D721Med (cell line): ENCODE data around the gene WDR89.

Experiments used
- DNase-seq: peaks from one replicate; pipeline ENCODE4 v3.0.0; 2011; ENCODE audit warnings: low spot score; ENCODE audit not compliant: insufficient read length
- FAIRE-seq: peaks from 2 replicates; lab custom pipeline; 2011; peaks lifted over from hg19 to GRCh38; lab: Jason Lieb, UNC
- CTCF ChIP-seq: IDR thresholded peaks from 2 replicates; pipeline ENCODE4 v1.5.1; 2012; ENCODE audit warnings: mild to moderate bottlenecking, control low read depth; ENCODE audit not compliant: insufficient read depth; ENCODE audit errors: missing control alignments

Gene WDR89

GRCh38 chr14:63564318-63564717 lies 77.4 kb downstream of the WDR89 start:
- no peak for TF ChIP-seq CTCF
- DNase-seq = no peak
- FAIRE-seq = no peak

GRCh38 chr14:63563370-63564026 lies 78.2 kb downstream of the WDR89 start:
- no peak for FAIRE-seq
- no peak for TF ChIP-seq CTCF
- DNase-seq = no peak

GRCh38 chr14:63562405-63562804 lies 79.3 kb downstream of the WDR89 start:
- FAIRE-seq = no peak
- no peak for TF ChIP-seq CTCF
- DNase-seq = no peak

GRCh38 chr14:63555572-63555971 lies 86.1 kb downstream of the WDR89 start:
- no peak for TF ChIP-seq CTCF
- DNase-seq = no peak
- no peak for FAIRE-seq

GRCh38 chr14:63551332-63551731 lies 90.3 kb downstream of the WDR89 start:
- no peak for FAIRE-seq
- no peak for DNase-seq
- TF ChIP-seq CTCF = no peak

- no peak for TF ChIP-seq CTCF
- DNase-seq (no peak), FAIRE-seq (no peak)
These were observed 93.8 kb downstream of the WDR89 start for GRCh38 chr14:63547798-63548335.
